Left ventricle myocardium inferior (tissue), 1 donor: ENCODE measurements around the gene PPP1R15B. TPM values are rescaled to one million over a fixed set of nuclear protein-coding genes. Genes with fewer than 3 reads are reported as not detected.

ENCODE experiments used
- DNase-seq: peaks from one replicate; pipeline ENCODE4 v3.0.0-alpha.2; 2020
- H3K27ac ChIP-seq: fragments of 200-600 bp; replicated peaks from 2 replicates; pipeline ENCODE4 v1.8.0; 2021
- H3K27me3 ChIP-seq: fragments of 200-600 bp; 2 replicates; pipeline ENCODE4 v1.8.0; 2021; ENCODE audit warnings: low read depth
- H3K36me3 ChIP-seq: fragments of 200-600 bp; 2 replicates; pipeline ENCODE4 v1.8.0; 2021
- H3K4me1 ChIP-seq: fragments of 200-600 bp; 2 replicates; pipeline ENCODE4 v1.8.0; 2021
- H3K4me3 ChIP-seq: fragments of 200-600 bp; 2 replicates; pipeline ENCODE4 v1.8.0; 2021; ENCODE audit warnings: mild to moderate bottlenecking, moderate library complexity
- H3K9me3 ChIP-seq: fragments of 200-600 bp; replicated peaks from 2 replicates; pipeline ENCODE4 v1.8.0; 2021
- intact Hi-C: fragments of 100-400 bp; cut with micrococcal nuclease; formaldehyde crosslinking; loops from one replicate; pipeline ENCODE4 v1.11.0; 2022
- total RNA-seq: library from RNA; stranded (reverse); fragmentation: NEBNext Ultra II Directional; extraction: Animal tissue kit (Norgen Biotek cat#: 25700); gene quantifications from one replicate; pipeline ENCODE4 v1.2.1, GENCODE V29; 2021
- TF ChIP-seq, protein P1 (sequence below): fragments of 200-600 bp; IDR thresholded peaks from 2 replicates; pipeline ENCODE4 v1.8.0; 2021; ENCODE audit warnings: antibody characterized with exemption, mild to moderate bottlenecking, borderline replicate concordance
- donor health status: DM: no; HTN: yes; CAD: no; lungs with severe emphysema.

Gene PPP1R15B
- total RNA-seq, 1 donor from 2014 or later: 20.5 TPM

DNA sequence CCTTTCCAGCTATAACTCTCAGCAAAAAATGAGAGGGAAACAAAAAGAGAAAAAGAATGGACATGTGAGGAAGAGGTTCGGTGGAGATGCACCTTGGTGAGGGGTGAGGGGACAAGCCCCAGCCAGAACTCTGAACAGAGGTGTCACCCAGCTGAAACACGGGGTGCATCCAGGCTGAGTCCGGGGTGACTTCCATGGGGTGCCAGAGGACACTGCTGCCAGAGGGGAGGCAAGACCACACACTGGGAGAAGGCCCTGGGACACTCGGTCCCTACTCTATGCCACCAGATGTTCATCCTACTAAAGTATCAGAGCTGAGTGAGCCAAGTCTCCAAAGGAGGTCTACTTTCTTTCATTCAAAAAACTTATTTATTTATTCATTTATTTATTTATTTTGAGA is 36.1 kb upstream of the PPP1R15B start:
- Histone ChIP-seq H3K36me3 (peaks cover 64% of the 10 kb centered on the region), H3K4me3 (no peak overlapping the region), H3K27me3 (no peaks in the 10 kb centered on the region), H3K9me3 (no peaks in the 10 kb centered on the region), H3K4me1 (peaks cover 90% of the 10 kb centered on the region), H3K27ac (no peak overlapping the region)
- no peak for DNase-seq
- intact Hi-C loops: loop anchor here (5.0 kb wide), 1 partner anchor 55 kb away; no protein-coding TSS in a partner anchor
- TF ChIP-seq, protein P1, sequence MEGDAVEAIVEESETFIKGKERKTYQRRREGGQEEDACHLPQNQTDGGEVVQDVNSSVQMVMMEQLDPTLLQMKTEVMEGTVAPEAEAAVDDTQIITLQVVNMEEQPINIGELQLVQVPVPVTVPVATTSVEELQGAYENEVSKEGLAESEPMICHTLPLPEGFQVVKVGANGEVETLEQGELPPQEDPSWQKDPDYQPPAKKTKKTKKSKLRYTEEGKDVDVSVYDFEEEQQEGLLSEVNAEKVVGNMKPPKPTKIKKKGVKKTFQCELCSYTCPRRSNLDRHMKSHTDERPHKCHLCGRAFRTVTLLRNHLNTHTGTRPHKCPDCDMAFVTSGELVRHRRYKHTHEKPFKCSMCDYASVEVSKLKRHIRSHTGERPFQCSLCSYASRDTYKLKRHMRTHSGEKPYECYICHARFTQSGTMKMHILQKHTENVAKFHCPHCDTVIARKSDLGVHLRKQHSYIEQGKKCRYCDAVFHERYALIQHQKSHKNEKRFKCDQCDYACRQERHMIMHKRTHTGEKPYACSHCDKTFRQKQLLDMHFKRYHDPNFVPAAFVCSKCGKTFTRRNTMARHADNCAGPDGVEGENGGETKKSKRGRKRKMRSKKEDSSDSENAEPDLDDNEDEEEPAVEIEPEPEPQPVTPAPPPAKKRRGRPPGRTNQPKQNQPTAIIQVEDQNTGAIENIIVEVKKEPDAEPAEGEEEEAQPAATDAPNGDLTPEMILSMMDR: no peak

DNA sequence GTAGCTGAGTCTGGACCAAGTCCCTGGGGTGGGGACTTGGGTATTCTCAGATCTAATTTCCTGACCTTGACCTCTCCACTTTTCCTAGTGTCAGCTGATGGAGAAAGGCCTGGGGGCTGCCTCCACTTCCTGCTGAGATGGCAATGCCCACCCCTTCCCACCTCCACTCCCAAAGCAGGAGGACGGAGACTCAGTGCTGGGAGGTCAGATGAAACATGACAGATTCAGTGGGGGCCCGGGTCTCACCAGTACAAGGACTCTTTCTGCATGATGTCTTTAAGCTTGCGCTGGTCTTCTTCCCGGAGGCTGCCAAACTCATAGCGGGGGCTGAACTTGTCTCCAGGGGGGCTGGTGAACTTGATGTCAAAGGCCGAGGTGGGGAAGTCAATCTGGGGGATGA is 35.6 kb upstream of the PPP1R15B start:
- Histone ChIP-seq H3K4me1 (peaks cover 90% of the 10 kb centered on the region), H3K27ac (peak overlapping the region; percentile 69)
- TF ChIP-seq, protein P1: no peak

DNA sequence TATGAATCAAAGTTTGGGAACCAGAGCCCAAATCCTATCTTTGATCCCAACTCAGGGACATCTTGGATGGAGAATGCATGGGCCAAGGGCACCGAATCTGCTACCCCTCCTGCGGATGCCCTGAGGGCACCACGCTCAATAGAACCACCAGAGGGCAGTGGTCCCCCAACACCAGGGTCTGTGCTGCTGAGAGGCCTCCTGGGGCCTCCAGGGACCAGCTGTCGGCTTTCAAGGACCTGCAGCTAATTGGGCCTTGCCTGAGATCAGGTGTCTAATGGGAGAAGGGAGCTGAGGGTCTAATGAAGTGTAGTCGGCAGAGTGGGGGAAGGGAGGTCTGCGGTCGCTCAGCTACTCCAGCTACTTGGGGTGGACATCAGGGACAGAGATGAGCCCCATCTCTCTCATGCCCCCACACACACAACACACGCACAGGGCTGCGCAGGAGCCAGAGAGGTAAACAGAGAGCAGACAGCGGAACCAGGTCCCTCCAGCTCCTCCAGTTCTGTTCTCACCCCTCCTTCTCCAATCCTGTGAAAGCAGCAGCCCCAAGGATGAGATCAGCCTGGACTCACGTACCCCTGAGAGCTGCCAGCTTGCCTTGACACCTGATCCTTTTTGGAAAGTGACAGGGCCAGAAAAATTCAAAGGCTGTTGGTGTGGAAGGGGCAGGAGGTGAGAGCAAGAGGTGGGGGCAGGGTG is 34.9 kb upstream of the PPP1R15B start:
- TF ChIP-seq, protein P1: peak; percentile 80

More for the DNA sequence above, 35.6 kb upstream of the PPP1R15B start:
- intact Hi-C loops: loop anchor here (5.0 kb wide), 1 partner anchor 55 kb away; no protein-coding TSS in a partner anchor
- no peaks in the 10 kb centered on the region for H3K27me3 ChIP-seq
- no peaks in the 10 kb centered on the region for H3K9me3 ChIP-seq
- peaks cover 68% of the 10 kb centered on the region for H3K36me3 ChIP-seq
- no peak for DNase-seq
- H3K4me3 ChIP-seq: no peak overlapping the region

DNA sequence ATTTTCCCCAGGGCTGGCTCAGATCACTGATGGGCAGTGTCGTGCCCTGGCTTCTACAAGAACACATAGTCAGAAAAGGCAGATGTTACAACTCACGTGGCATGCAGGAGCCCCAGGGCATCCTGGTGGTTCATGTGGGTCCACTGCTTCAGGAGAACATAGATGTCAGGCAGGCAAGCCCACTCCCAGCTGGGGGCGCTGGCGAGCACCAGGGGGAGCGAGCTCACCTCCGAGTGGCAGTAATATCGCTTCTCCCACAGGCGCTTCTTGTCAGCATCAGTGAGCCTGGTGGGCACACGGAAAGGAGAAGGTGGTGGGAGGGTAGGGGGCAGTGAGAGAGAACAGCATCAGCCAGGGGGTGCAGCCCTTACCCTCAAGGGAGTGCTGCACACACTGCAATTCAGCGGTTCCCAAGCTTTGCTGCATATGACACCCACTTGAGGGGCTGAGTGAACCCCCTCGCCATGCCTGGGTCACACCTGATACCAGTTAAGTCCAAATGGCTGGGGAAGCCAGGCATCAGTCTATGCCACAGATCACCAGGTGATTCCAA is 34.3 kb upstream of the PPP1R15B start:
- no peak for DNase-seq
- peak overlapping the region; percentile 69 for H3K27ac ChIP-seq
- peaks cover 90% of the 10 kb centered on the region for H3K4me1 ChIP-seq
- intact Hi-C loops: loop anchor here (5.0 kb wide), 1 partner anchor 56 kb away; no protein-coding TSS in a partner anchor
- no peak overlapping the region for H3K4me3 ChIP-seq
- no peaks in the 10 kb centered on the region for H3K27me3 ChIP-seq
- H3K36me3 ChIP-seq: peaks cover 81% of the 10 kb centered on the region
- H3K9me3 ChIP-seq: no peaks in the 10 kb centered on the region
- TF ChIP-seq, protein P1: no peak

More for the DNA sequence above, 34.9 kb upstream of the PPP1R15B start:
- intact Hi-C loops: loop anchor here (5.0 kb wide), 1 partner anchor 56 kb away; no protein-coding TSS in a partner anchor
- H3K9me3 ChIP-seq: no peaks in the 10 kb centered on the region
- peaks cover 90% of the 10 kb centered on the region for H3K4me1 ChIP-seq
- H3K27me3 ChIP-seq: no peaks in the 10 kb centered on the region
- peaks cover 74% of the 10 kb centered on the region for H3K36me3 ChIP-seq
- peak overlapping the region; percentile 69 for H3K27ac ChIP-seq
- DNase-seq: peak; percentile 78
- H3K4me3 ChIP-seq: peak overlapping the region; percentile 8

DNA sequence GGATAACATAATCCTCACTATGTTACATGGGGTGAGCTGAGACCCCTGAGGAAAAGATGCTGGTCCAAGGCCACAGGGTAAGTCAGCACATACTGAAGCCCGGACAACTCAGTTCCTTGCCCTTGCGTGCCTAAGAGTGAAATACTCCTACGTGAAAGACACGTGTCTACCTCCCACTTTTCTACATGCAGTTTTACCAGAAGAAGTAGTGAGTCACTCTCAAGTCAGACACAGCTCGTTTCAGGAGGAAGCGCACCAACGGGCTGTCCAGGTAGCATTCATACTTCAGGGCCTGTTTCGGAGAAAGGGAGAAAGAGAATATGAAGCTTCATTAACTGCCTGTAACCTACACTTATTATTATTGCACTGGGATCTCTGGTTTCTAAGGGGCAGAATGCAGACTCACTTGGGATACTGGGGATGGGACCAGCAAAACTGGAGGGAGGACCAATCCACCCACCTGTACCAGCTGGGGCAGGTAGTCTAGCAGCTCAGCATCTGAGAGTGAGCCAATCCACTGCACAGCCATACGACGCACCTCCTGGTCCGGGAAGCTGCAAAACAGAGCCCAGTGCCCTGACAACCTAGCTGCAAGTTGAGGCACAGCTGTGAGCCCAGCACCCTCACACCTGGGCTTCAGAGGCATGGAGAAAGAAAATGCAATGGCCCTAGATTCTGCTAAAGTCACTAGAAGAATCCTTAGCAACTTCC is 32.4 kb upstream of the PPP1R15B start:
- DNase-seq: no peak
- peaks cover 97% of the 10 kb centered on the region for H3K36me3 ChIP-seq
- no peaks in the 10 kb centered on the region for H3K27me3 ChIP-seq
- intact Hi-C loops: no loop called here
- peaks cover 86% of the 10 kb centered on the region for H3K4me1 ChIP-seq
- TF ChIP-seq, protein P1: no peak
- no peak overlapping the region for H3K4me3 ChIP-seq
- H3K9me3 ChIP-seq: no peaks in the 10 kb centered on the region
- H3K27ac ChIP-seq: peak overlapping the region; percentile 71
